SKM-1 treated with dmso at 0.1 percent for 144 hours (cell line): Measurements from ENCODE around the gene TOR4A.

Experiments used
- DNase-seq: peaks from one replicate; lab custom pipeline; 2025; ENCODE audit not compliant: unreplicated experiment; lab: John Stamatoyannopoulos, UW

The TOR4A gene

DNA sequence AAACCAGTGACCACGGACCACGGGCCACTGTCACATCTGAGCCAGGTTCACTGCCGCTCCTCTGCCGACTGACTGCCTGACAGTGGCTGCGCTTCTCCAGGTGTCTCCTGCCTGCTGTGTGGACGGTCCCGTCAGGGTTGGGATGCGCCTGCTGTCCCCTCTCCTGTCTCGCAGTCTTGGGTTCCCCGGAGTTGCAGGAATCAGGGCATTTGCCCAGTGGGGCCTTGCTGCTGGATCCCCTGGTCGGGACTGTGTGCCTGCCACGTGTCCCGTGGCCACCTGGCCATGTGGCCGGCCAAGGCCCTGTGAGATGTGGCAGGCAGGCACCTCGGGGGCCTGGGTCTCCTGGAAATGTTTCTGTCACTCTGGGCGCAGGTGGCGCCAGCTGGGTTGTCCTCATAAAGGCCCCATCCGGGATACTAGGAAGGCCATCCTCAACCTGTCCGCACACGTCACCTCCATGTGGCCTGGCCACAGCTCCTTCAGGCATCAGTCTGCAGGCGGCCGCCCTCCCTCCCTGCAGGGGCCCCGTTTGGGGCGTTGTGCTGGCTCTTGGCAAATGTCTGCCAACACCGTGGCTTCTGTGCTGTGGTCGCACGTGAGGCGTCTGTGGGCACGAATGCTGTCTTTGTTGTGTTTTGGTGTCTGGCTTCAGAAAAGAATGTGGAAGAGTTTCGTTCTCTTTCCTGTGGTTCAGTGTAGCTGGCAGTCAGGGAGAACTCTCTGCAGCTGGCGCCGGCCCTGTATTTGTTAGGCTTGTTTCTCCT lies 6.4 kb upstream of the TOR4A start:
- no peak for DNase-seq

DNA sequence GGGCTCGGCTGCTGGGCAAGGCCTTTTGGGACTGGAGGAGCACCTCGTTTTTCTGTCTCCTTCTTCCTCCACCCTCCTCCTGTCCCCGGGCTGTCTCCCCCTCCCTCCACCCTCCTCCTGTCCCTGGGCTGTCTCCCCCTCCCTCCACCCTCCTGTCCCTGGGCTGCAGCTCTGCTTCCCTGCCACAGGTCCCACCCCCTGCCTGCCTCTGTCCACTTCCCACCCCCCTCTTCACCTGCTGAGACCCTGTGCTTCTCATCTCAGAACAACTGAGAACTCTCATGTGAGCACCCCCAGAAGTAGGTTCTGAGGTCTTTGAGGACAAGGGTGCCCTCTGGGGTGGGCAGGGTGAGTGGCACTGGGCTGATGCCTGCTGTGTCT lies 5.8 kb upstream of the TOR4A start:
- no peak for DNase-seq

DNA sequence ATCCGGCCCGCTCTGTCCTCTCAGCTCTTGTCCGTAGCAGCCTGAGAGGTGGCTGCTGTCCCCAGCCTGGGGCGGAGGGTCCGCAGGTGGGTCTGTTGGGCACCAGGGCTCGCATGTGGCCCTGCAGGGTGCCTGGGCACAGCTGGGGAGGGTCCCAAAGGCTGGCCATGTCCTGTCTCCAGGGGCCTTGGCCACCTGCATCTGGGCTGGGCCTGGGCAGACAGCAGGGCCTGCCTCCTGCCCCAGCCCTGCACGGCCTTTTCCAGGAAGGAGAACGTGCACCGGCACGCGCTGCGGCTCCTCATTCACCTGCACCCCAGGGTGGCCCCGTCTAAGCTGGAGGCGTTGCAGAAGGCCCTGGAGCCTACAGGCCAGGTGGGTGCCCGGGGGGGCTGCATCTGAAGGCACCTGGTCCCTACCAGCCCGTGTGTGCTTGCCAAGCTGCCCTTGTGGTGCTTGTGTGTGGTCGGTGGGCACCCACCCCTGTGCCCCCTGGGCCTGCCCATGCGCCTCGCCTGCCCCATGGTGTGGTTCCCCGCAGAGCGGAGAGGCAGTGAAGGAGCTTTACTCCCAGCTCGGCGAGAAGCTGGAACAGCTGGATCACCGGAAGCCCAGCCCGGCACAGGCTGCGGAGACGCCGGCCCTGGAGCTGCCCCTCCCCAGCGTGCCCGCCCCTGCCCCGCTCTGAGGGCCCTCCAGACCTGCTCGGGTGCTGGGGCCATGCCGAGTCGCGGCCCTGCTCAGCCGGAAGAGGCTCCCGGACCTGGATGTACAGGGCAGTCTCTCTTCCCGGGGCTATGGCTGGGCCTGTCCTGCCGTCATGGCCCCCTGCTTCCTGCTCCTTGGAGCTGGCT lies 5.1 kb upstream of the TOR4A start:
- no peak for DNase-seq

DNA sequence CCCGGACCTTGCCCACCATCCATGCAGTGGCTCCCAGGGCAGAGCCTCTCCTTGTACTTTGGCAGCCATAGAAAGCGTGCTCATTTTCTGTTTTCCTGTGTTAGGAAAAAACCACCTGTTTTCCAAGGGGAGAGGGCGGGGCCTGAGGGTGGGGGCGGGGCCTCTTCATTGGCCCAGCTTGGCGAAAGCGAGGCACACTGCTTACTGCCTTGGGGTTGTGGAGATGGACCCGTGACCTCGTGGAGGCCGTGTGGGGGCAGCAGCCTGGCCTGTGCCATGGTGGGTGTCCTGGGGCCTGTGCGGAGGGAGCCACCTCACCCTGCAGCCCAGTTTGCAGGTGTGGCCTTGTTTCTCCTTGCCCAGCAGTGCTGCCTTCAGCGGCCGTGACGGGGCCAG lies 4.4 kb upstream of the TOR4A start:
- no peak for DNase-seq

DNA sequence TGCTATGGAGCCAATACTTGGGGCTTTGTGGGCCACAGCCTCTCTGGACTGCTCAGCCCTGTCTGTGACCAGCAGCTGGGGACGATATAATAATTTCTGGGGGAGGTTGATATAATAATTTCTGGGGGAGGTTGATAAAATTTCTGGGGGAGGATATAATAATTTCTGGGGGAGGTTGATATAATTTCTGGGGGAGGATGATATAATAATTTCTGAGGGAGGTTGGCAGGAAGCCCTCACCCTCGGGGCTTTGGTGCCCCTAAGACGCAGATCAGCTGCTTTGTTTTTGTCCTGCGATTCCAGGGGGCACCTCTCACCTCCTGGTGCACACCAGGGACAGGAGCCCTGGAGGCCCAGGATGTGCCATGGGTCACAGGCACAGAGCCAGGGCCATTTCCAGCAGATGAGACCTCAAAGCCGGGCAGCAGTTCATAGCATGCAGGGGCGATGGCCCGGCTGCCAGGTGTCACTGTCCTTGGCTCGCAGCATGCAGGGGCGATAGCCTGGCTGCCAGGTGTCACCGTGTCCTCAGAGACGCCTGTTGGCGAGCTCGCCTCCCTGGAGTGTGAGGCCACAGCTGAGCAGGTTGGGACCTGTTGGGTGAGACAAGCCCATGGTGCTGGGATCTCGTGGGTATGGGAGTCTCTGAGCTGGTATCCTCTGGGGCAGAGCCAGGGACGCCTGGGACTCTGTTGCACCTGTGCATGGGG lies 3.8 kb upstream of the TOR4A start:
- no peak for DNase-seq

DNA sequence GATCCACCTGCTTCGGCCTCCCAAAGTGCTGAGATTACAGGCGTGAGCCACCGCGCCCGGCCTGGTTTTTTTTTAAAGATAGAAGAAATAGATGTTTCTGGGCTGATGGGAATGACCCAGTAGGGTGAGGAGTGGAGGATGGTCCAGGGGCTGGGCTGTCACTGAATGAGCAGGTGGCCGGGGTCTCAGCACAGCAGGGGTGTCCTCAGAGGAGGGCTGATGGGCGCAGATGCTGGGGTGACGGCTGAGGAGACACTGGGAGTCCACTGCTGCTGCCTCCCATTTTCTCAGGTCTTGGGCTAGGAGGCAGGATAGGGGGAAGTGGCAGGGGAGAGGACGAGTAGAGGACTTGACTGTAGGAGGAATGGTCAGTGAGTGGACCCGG lies 2.3 kb upstream of the TOR4A start:
- no peak for DNase-seq

DNA sequence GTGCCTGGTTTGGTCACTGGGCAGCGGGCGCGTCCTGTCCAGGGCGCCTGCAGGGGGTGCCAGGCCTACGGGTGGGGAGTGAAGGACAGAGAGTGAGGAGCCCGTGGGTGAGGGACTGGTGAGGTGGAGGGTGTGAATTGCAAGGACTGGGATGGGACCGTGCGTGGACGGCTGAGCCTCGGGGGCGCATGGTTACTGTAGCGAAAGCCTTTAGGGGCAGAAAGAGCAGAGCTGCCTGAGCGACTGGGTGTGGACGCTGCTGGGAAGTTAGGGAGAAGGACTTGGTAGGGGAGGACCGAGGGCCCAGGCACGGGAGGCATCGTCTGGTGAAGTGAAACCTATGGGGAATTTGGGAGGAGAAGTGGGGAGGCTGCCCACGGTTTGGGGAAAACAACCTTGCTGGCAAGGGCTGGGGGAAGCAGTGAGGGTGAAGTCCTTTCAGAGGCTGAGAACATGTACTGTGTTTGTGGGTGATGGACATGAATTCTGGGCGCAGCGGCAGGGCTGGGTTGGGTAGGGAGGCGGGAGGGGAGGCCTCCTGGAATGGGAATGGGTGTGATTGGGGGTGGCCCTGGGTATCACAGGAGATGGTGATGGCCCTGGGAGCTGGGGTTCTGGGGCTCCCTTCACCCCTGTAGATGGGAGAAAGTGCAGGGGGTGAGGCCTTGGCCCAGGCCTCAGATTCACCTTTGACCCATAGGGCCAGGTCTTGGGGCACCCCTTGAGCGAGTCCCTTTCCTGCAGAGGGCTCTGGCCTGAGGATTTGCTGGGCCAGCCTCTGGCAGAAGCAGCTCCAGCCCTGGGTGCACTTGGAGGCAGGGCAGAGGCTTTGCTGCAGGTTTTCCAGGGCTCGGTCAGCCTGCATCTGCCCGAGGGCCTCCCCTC lies 1.7 kb upstream of the TOR4A start:
- no peak for DNase-seq

DNA sequence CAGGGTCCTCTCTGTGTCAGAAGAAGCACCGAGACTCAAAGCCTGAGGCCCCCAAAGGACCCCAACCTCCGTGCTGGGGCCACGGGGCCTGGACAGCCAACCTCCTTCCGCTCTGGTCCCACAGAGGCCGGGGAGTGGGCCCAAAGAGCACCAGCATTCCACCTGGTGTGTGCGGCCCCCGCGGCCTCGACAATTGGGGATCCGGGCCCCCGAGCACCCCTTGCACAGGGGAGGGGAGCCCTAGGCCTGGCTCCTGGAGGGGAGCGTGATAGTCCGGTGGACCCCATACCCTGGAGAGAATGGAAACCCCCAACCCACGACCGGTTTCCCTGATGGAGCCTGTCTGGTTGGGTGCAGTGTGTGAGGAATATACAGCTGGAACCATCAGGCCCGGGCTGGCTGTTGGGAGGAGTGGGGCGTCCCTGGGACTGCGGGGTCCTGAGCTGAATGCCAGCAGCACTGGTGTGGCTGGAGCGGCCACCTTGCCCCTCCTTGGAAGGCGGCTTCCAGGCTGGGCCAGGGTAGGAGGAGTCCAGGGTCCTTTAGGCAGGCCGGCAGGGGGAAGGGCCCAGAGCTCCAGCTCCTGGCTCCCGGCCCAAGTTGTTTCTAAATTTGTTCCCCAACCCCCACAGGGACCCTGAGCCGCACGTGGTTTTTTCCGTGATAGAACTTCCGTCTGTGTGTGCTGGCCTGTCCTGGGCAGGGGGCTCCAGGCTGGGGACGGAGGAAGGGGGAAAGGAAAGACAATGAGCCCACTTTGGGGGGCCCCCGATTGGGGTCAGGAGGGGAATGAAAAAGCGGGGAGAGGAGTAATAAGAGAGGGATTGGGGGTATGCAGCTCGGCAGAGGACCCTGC lies 825 bp upstream of the TOR4A start:
- DNase-seq = peak; percentile 72

DNA sequence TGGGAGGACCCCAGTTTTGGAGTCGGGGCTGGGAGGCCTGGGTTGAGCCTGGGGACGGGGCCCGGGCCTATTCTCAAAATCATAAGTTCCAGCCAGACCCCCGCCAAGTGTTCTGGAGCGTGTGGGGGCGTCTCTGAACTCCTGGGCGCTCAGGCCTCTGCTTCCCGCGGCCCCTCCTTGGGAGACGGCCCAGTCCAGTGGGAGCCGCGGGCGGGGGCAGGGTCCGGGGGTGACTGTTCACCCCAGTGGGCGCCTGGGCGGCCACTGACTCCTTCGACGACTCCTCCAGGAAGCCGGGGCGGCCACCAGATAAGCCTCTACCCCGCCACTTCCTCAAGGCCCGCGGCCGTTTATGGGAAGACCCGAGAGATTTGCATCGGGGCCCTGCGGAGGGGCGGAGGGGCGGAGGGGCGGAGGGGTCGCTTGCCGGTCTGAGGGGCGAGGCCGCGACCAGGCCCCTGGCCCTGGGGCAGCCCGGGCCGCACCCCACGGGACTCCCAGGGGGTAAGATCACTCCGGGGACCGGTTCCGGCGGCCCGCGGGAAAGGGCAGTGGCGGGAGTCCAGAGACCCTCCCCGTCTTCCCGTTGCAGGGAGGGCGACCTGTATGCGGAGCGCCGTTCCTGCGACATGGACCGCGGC lies 655 bp downstream of the TOR4A start:
- DNase-seq = peak; percentile 37

DNA sequence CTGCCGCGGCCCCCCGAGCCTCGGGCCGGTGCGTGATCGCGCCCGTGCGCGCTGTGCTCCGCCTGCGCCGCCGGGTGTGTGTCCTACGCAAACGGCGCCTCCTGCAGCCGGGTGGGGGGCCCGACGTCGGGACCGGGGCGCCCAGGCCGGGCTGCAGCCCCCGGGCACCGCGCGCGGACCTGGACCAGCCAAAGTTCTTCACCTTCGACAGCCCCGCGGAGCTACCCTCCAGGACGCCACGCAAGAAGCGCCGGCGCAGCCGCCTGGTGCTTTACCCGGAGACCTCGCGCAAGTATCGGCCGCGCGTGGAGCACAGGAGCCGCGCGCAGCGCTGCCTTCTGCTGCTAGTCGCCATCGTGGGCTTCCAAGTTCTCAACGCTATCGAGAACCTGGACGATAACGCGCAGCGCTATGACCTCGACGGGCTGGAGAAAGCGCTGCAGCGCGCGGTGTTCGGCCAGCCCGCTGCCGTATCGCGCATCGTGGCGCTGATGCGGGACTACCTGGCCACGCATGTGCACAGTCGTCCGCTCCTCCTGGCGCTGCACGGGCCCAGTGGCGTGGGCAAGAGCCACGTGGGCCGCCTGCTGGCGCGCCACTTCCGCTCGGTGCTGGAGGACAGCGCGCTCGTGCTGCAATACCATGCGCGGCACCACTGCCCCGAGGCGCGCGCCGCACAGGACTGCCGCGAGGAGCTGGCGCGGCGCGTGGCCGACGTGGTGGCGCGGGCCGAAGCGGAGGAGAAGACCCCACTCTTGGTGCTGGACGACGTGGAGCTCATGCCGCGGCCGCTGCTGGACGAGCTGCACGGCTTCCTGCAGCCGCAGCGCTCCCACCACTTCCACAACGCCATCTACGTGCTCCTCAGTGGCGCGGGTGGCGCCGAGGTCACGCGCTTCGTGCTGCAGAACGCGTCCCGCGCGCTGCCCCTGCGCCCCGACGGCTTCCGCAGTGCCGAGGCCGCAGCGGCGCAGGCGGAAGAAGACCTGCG lies 1.5 kb downstream of the TOR4A start:
- no peak for DNase-seq

DNA sequence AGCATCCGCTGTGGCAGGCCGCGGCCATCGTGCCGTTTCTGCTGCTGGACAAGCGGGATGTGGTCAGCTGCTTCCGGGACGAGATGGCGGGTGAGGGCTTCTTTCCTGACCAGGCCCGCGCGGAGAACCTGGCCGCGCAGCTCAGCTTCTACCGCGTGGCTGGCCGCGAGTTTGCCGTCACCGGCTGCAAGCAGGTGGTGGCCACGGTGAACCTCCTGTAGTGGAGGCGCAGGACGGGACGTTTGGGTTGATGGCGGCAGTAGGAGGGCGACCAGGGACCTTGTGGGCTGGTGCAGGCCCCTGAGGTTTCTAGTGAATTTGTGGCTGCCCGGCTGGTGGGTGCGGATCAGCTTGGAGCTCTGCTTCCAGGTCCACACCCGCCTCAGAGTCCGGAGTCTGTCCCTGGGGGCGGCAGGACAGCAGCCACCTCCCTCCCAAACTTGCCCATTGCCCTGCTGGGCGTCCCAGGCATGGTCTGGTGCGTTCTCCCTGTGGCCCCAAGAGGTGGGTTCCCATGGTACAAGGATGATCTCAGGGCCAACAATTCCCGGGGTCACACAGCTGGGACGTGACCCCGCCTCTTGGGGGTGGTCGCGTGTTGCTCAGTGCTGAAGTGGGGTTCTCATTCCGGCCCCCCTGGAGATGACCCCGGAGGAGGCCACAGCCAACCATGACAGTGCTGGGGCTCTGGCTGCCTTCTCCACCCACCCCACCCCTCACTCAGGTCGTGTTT lies 2.4 kb downstream of the TOR4A start:
- DNase-seq = no peak

DNA sequence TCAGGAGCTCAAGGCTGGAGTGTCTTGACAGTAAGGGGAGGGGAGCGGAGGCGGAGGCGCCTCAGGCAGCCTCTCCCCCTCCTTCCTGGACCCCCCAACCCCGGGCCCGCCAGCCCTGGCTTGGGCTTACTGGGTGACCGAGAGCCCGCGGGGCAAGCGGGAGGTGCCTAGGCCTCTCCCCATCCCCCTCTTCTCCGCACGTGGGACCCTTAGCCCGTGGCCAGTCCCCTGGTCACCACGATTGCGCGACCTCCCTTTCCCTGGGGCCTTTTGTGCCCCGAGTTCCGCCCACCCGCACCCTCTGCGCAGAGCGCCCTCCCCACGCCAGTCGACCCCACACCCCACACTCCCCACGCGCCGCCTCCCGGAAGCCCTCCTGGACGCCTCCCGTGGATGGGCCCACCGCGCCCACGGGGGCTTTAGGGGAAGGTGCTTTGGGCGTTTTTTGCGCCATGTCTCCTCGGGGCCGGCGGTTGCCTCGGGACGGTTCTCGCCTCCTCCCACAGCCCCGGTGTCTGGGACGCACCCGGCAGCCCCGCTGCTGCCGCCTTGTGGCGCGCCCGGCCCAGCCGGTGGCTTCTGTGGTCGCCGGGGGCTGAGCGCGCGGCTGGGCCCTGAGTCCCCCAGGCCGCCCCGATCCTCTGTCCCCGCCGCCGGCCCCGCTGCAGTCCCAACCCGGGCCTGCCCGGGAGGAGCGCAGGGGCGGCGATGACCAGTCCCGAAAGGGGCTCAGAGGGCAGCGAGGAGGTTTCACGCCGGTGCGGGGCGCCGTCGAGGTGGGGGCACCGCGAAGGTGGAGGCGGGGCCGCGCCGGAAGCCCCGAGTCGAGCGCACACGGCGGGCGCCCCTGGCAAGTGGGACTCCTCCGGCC lies 3.2 kb downstream of the TOR4A start:
- DNase-seq = no peak

DNA sequence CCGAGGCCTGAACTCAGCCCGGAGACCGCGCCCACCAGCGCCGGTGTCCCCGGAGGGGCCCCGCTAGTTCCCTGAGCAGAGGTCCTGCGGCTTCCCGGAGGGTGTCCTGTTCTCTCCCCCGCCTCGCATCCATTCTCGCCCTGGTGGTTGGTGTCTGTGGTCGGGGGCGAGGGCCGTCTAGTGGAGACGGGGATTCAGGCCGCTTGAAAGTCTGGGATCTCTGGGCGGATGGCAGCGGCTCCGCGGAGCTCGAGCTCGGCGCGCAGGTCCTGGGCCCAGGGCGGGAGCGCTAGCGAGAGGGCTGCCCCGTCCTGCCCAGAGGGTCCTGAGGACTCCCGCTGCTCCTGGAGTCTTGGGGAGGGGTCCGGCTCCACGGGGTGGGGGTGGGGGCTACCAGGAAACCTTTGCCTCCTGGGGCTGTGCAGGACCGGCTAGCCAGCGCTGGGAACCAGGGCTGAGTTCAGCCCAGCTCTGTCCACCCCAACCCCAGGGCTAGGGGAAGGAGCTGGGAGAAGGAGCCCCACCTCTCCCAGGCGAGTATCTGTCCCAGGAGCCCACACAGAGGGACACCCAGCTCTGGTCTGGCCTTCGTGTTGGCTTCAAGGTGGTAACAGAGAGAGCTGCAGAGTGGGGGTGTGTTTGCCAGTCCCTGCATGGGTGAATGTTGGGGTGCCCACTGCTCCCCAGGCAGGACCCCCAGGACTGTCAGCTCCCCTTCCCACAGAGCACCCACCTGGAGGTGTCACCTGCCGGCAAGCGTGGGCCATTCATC lies 4.0 kb downstream of the TOR4A start:
- no peak for DNase-seq

DNA sequence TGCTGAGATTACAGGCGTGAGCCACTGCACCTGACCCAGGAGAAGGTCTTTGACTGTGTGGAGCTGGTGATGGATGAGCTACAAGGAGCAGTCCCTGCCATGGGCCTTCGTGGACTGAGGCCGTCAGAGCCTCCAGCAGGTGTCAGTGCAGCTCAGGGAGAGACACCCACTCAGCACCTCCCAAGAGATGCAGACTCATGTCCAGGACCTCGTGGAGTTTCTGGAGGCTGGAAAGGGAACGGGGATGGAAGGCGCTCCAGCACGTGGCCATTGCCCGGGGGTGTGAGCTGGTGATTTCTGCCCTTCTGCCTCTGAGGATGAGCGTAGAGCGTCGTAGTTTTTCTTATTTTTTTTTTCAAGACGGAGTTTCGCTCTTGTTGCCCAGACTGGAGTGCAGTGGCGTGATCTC lies 9.5 kb downstream of the TOR4A start:
- DNase-seq = peak; percentile 29

DNA sequence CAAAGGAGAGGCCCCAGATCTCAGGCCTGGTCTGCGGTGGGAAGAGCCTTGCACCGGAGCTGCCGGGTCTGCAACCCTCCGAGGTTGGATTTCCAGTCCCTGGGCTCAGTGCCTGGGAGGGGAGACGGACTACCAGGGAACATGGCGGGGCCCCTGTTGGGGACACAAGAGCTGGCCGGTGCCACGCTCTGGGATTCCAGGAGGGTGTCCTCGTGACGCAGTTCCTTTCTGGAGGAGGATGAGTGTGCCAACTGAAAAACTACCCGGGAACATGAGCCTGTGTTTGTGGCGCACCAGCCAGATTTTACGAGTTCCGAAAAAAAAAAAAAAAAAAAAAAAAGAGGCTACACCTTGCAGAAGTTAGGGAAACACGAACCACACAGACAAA lies 15.6 kb downstream of the TOR4A start:
- no peak for DNase-seq
